Osteoblast (primary cell): Measurements from ENCODE around the gene RANBP10. TPM values are rescaled to one million over a fixed set of nuclear protein-coding genes. Genes with fewer than 3 reads are reported as not detected.

Source experiments
- DNase-seq: peaks from one replicate; pipeline ENCODE4 v3.0.0; 2011; ENCODE audit warnings: low spot score, mixed read lengths; ENCODE audit not compliant: insufficient read length; ENCODE audit errors: missing footprints
- H2AFZ ChIP-seq: 2 replicates; pipeline ENCODE4 v1.6.0; 2011; ENCODE audit warnings: mild to moderate bottlenecking, low read length
- H3K27ac ChIP-seq: 2 replicates; pipeline ENCODE4 v1.5.1; 2011; ENCODE audit warnings: mild to moderate bottlenecking, low read depth, low read length, moderate library complexity
- H3K27me3 ChIP-seq: 2 replicates; pipeline ENCODE4 v1.6.0; 2012; ENCODE audit warnings: mild to moderate bottlenecking, control low read depth, inconsistent platforms, low read length, moderate library complexity; ENCODE audit not compliant: insufficient read depth
- H3K36me3 ChIP-seq: 2 replicates; pipeline ENCODE4 v1.5.1; 2011; ENCODE audit warnings: mild to moderate bottlenecking, low read length, control low read depth, moderate library complexity; ENCODE audit not compliant: insufficient read depth
- H3K4me1 ChIP-seq: 2 replicates; pipeline ENCODE4 v1.5.1; 2011; ENCODE audit warnings: mild to moderate bottlenecking, low read length, control low read depth, moderate library complexity; ENCODE audit not compliant: insufficient read depth
- H3K4me2 ChIP-seq: 2 replicates; pipeline ENCODE4 v1.6.0; 2011; ENCODE audit warnings: mild to moderate bottlenecking, low read length; ENCODE audit not compliant: insufficient read depth
- H3K4me3 ChIP-seq: fragments of 200-600 bp; sonication (generic); 3 replicates; pipeline ENCODE4 v1.5.1; 2012; ENCODE audit warnings: mild to moderate bottlenecking, low read length, inconsistent platforms; ENCODE audit not compliant: insufficient read depth
- H3K79me2 ChIP-seq: 2 replicates; pipeline ENCODE4 v1.6.0; 2012; ENCODE audit warnings: mild to moderate bottlenecking, low read length, control low read depth, inconsistent platforms; ENCODE audit not compliant: insufficient read depth
- H3K9me3 ChIP-seq: 2 replicates; pipeline ENCODE4 v1.5.1; 2011; ENCODE audit warnings: low read depth, low read length, control low read depth
- H4K20me1 ChIP-seq: 2 replicates; pipeline ENCODE4 v1.6.0; 2012; ENCODE audit warnings: mild to moderate bottlenecking, low read length, control low read depth; ENCODE audit not compliant: insufficient read depth
- CTCF ChIP-seq: IDR thresholded peaks from 2 replicates; pipeline ENCODE4 v1.5.1; 2011; ENCODE audit warnings: mild to moderate bottlenecking, low read depth, low read length, moderate library complexity; ENCODE audit errors: extremely low read depth
- total RNA-seq: library from RNA; depleted of rRNA; stranded (reverse); fragments of >200 nt; gene quantifications from 2 replicates; pipeline ENCODE4 v1.2.3, GENCODE V29; 2012

The RANBP10 gene
- total RNA-seq, 1 donor = 5.4 TPM

DNA sequence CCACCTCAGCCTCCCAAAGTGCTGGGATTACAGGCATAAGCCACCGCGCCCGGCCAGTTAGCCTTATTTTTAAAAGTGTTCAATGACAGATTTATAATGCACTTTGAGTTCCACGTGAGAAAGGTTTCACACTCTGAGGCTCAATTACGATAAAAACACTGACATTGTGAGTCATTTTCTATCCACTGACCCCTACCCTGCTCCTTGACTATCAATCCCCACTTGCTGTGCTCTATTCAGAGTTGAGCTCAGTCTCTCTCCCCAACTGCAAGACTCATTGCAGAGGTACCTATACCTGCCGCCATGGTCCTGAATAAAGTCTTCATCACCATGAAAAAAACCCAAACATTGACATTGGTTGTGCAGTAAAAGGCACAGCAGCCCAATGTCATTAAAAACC is 95.8 kb downstream of the RANBP10 start:
- DNase-seq = no peak
- TF ChIP-seq CTCF = no peak
- no peaks in the 10 kb centered on the region for H3K9me3 ChIP-seq
- no peak overlapping the region for H3K27ac ChIP-seq
- H3K79me2 ChIP-seq = peaks cover 73% of the 10 kb centered on the region
- H3K4me1 ChIP-seq = peaks cover 9% of the 10 kb centered on the region
- H4K20me1 ChIP-seq = peaks cover 37% of the 10 kb centered on the region
- H3K27me3 ChIP-seq = no peaks in the 10 kb centered on the region
- no peak overlapping the region for H3K4me3 ChIP-seq
- no peak overlapping the region for H2AFZ ChIP-seq
- H3K4me2 ChIP-seq = no peak overlapping the region
- no peaks in the 10 kb centered on the region for H3K36me3 ChIP-seq

DNA sequence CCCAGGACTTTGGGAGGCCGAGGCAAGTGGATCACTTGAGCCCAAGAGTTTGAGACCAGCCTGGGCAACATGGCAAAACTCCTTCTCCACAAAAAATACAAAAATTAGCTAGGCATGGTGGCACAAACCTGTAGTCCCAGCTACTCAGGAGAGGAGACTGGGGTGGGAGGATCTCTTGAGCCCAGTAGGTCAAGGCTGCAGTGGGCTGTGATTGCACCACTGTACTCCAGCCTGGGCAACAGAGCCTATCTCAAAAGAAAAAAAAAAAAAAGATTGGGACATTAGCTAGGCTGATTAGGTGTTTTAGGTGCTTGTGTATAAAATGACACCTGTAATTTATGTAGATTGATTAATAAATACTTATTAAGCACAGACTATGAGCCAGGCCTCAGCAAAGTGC is 97.3 kb downstream of the RANBP10 start:
- TF ChIP-seq CTCF = no peak
- DNase-seq = no peak
- Histone ChIP-seq H3K4me3 (no peak overlapping the region), H3K36me3 (no peaks in the 10 kb centered on the region), H4K20me1 (peaks cover 40% of the 10 kb centered on the region), H3K9me3 (no peaks in the 10 kb centered on the region), H3K27me3 (no peaks in the 10 kb centered on the region), H3K27ac (no peak overlapping the region), H3K4me1 (peaks cover 9% of the 10 kb centered on the region), H2AFZ (no peak overlapping the region), H3K4me2 (no peak overlapping the region), H3K79me2 (peaks cover 72% of the 10 kb centered on the region)

- Histone ChIP-seq H3K9me3 (no peaks in the 10 kb centered on the region), H3K79me2 (peaks cover 71% of the 10 kb centered on the region), H2AFZ (no peak overlapping the region), H3K36me3 (no peaks in the 10 kb centered on the region), H3K4me1 (peaks cover 9% of the 10 kb centered on the region), H3K27ac (peak overlapping the region; percentile 23), H4K20me1 (peaks cover 43% of the 10 kb centered on the region), H3K4me3 (no peak overlapping the region), H3K4me2 (no peak overlapping the region), H3K27me3 (no peaks in the 10 kb centered on the region)
- DNase-seq = peak; percentile 92
- TF ChIP-seq CTCF = no peak
Observed at GRCh38 chr16:67708368-67708771, 98.0 kb downstream of the RANBP10 start.

- H3K36me3 ChIP-seq = no peaks in the 10 kb centered on the region
- no peaks in the 10 kb centered on the region for H3K27me3 ChIP-seq
- no peak overlapping the region for H2AFZ ChIP-seq
- H3K27ac ChIP-seq = peak overlapping the region; percentile 23
- no peaks in the 10 kb centered on the region for H3K9me3 ChIP-seq
- peaks cover 70% of the 10 kb centered on the region for H3K79me2 ChIP-seq
- no peak for DNase-seq
- H4K20me1 ChIP-seq = peaks cover 42% of the 10 kb centered on the region
- no peak overlapping the region for H3K4me3 ChIP-seq
- TF ChIP-seq CTCF = no peak
- peaks cover 9% of the 10 kb centered on the region for H3K4me1 ChIP-seq
- H3K4me2 ChIP-seq = no peak overlapping the region
Observed at GRCh38 chr16:67707790-67708189, 98.6 kb downstream of the RANBP10 start.
